GM18873 (cell line): ENCODE data around the gene SAP30BP.

Experiments
- ATAC-seq: cut with Tn5 transposase; IDR thresholded peaks from one replicate; pipeline ENCODE4 v1.9.1; 2021; ENCODE audit warnings: mild to moderate bottlenecking, moderate library complexity, moderate number of reproducible peaks; ENCODE audit not compliant: unreplicated experiment, low FRiP score

The SAP30BP gene

GRCh38 chr17:75704963-75705875, 38.1 kb downstream of the SAP30BP start:
- ATAC-seq: no peak

- no peak for ATAC-seq
These were observed 39.0 kb downstream of the SAP30BP start for GRCh38 chr17:75706042-75706728.

GRCh38 chr17:75707079-75707571, 40.0 kb downstream of the SAP30BP start:
- no peak for ATAC-seq

GRCh38 chr17:75712446-75712845, 45.3 kb downstream of the SAP30BP start:
- ATAC-seq: no peak

- no peak for ATAC-seq
These were observed 52.6 kb downstream of the SAP30BP start for GRCh38 chr17:75719732-75720131.

GRCh38 chr17:75720656-75721462, 53.7 kb downstream of the SAP30BP start, which contains the start of gene ITGB4:
ITGB4 (plus strand) TSS chr17:75721459; CDS start chr17:75724704, 3,245 bp downstream.
- no peak for ATAC-seq

- no peak for ATAC-seq
These were observed 54.4 kb downstream of the SAP30BP start for GRCh38 chr17:75721463-75722011.

- ATAC-seq: no peak
These were observed 54.9 kb downstream of the SAP30BP start for GRCh38 chr17:75722076-75722475.

GRCh38 chr17:75722542-75723095, 55.5 kb downstream of the SAP30BP start:
- no peak for ATAC-seq

GRCh38 chr17:75723171-75723930, 56.2 kb downstream of the SAP30BP start:
- ATAC-seq: no peak

GRCh38 chr17:75724016-75725003, 57.2 kb downstream of the SAP30BP start:
- ATAC-seq: no peak

GRCh38 chr17:75725504-75725903, 58.4 kb downstream of the SAP30BP start:
- ATAC-seq: no peak

GRCh38 chr17:75727391-75727790, 60.3 kb downstream of the SAP30BP start:
- no peak for ATAC-seq

- ATAC-seq: no peak
These were observed 62.2 kb downstream of the SAP30BP start for GRCh38 chr17:75729351-75729750.

GRCh38 chr17:75730065-75730464, 62.9 kb downstream of the SAP30BP start:
- ATAC-seq: no peak

GRCh38 chr17:75731086-75731715, 64.1 kb downstream of the SAP30BP start:
- no peak for ATAC-seq

- no peak for ATAC-seq
These were observed 64.8 kb downstream of the SAP30BP start for GRCh38 chr17:75731716-75732498.
